K562 (cell line): ENCODE measurements around the gene MEA1. TPM values are rescaled to one million over a fixed set of nuclear protein-coding genes. Genes with fewer than 3 reads are reported as not detected.

Source experiments
- BRF2 ChIP-seq: IDR thresholded peaks from 3 replicates; pipeline ENCODE4 v1.6.1; 2011; ENCODE audit warnings: borderline replicate concordance, mild to moderate bottlenecking; ENCODE audit not compliant: insufficient read length, insufficient read depth
- CHAMP1 ChIP-seq: fragments of 450-650 bp; IDR thresholded peaks from 2 replicates; pipeline ENCODE4 v1.6.1; 2016; ENCODE audit warnings: mild to moderate bottlenecking
- EP300 ChIP-seq: IDR thresholded peaks from 2 replicates; pipeline ENCODE4 v1.6.1; 2012; ENCODE audit warnings: low read length, improper control_type of control experiment
- ETV5 ChIP-seq: sonication (generic); formaldehyde crosslinking; IDR thresholded peaks from 2 replicates; pipeline ENCODE4 v1.4.0; 2020; ENCODE audit warnings: low read depth, mild to moderate bottlenecking, missing genetic modification reagents
- FIP1L1 ChIP-seq: fragments of 200-400 bp; formaldehyde crosslinking; IDR thresholded peaks from 2 replicates; pipeline ENCODE4 v1.6.1; 2018; ENCODE audit warnings: mild to moderate bottlenecking, low read depth, low read length; ENCODE audit not compliant: poor library complexity, severe bottlenecking
- GATAD2A ChIP-seq: fragments of 450-650 bp; IDR thresholded peaks from 2 replicates; pipeline ENCODE4 v1.6.1; 2017
- MYC ChIP-seq, 2 experiments: fragments of 250-450 bp in 1 of 2; sonication (Bioruptor Pico) in 1 of 2; IDR thresholded peaks; 2 replicates each; pipeline versions ENCODE4 v1.5.1 to v1.6.1; 2012 to 2021; ENCODE audit warnings: low read depth in 2 of 2, borderline replicate concordance in 1 of 2, improper control_type of control experiment in 1 of 2, low read length in 1 of 2, mild to moderate bottlenecking in 1 of 2, moderate library complexity in 1 of 2
- NFXL1 ChIP-seq: fragments of 450-650 bp; formaldehyde crosslinking; IDR thresholded peaks from 2 replicates; pipeline ENCODE4 v1.4.0; 2021; ENCODE audit warnings: mild to moderate bottlenecking
- PHF20 ChIP-seq: fragments of 450-650 bp; IDR thresholded peaks from 2 replicates; pipeline ENCODE4 v1.6.1; 2018; ENCODE audit not compliant: partially characterized antibody
- PHF8 ChIP-seq: fragments of 200-600 bp; sonication (generic); IDR thresholded peaks from 2 replicates; pipeline ENCODE4 v1.6.1; 2012; ENCODE audit warnings: mixed run types, mild to moderate bottlenecking, inconsistent platforms, low read length, moderate library complexity, borderline replicate concordance
- RBFOX2 ChIP-seq: fragments of 200-400 bp; formaldehyde crosslinking; IDR thresholded peaks from 2 replicates; pipeline ENCODE4 v1.6.1; 2017; ENCODE audit warnings: low read depth, mild to moderate bottlenecking, low read length, moderate library complexity
- SIN3A ChIP-seq, 2 experiments: fragments of 150-350 bp in 1 of 2; IDR thresholded peaks; 2 replicates each; pipeline ENCODE4 v1.6.1; 2011 to 2016; ENCODE audit warnings: borderline replicate concordance in 2 of 2, low read depth in 2 of 2, low read length in 2 of 2, mild to moderate bottlenecking in 2 of 2, moderate library complexity in 2 of 2; ENCODE audit not compliant: control insufficient read depth in 1 of 2
- SMARCA4 ChIP-seq: fragments of 450-650 bp; IDR thresholded peaks from 2 replicates; pipeline ENCODE4 v1.6.1; 2016
- ZBED1 ChIP-seq: IDR thresholded peaks from 2 replicates; pipeline ENCODE4 v1.6.1; 2014
- ZKSCAN1 ChIP-seq: fragments of 150-350 bp; IDR thresholded peaks from 2 replicates; pipeline ENCODE4 v1.6.1; 2016; ENCODE audit warnings: low read depth, low read length
- ZNF395 ChIP-seq: fragments of 200-800 bp; sonication (Bioruptor generic); IDR thresholded peaks from 2 replicates; pipeline ENCODE4 v1.6.1; 2017; ENCODE audit warnings: missing genetic modification characterization, missing compliant biosample characterization
- ZNF431 ChIP-seq: sonication (generic); formaldehyde crosslinking; IDR thresholded peaks from 2 replicates; pipeline ENCODE4 v1.8.0; 2022; ENCODE audit warnings: mild to moderate bottlenecking, missing genetic modification reagents
- ZNF512 ChIP-seq: IDR thresholded peaks from 2 replicates; pipeline ENCODE4 v1.6.1; 2016; ENCODE audit warnings: missing genetic modification characterization, missing compliant biosample characterization
- ZNF586 ChIP-seq: fragments of 450-650 bp; formaldehyde crosslinking; conservative IDR thresholded peaks from 2 replicates; pipeline ENCODE4 v1.4.0; 2020; ENCODE audit warnings: mild to moderate bottlenecking, moderate library complexity
- ZNF830 ChIP-seq: fragments of 250-450 bp; sonication (Bioruptor Pico); IDR thresholded peaks from 2 replicates; pipeline ENCODE4 v1.5.0; 2021; ENCODE audit warnings: mild to moderate bottlenecking
- ZSCAN32 ChIP-seq: fragments of 450-650 bp; formaldehyde crosslinking; IDR thresholded peaks from 2 replicates; pipeline ENCODE4 v1.4.0; 2020; ENCODE audit warnings: mild to moderate bottlenecking, moderate library complexity
- polyA plus RNA-seq, 8 experiments: library from polyadenylated mRNA; depleted of rRNA in 4 of 8; stranded (reverse) in 5 of 8; unstranded in 3 of 8; fragments of >200 nt; fragmentation: Nextera tagmentation in 2 of 8; fragmentation: Illumina TruSeq in 1 of 8; extraction: Ambion mirVana in 2 of 8; extraction: Trizol in 1 of 8; gene quantifications; 2 replicates each; pipeline versions ENCODE4 v1.2.1 to v1.2.3, GENCODE V29; 2011 to 2014; ENCODE audit warnings: inconsistent platforms in 1 of 8, missing spikeins in 1 of 8
- total RNA-seq, 7 experiments: library from RNA; depleted of rRNA in 6 of 7; stranded (reverse); fragments of >200 nt in 6 of 7; fragmentation: Illumina TruSeq in 2 of 7; extraction: Trizol in 2 of 7; gene quantifications; 2 replicates each; pipeline versions ENCODE4 v1.2.1 to v1.2.3, GENCODE V29; 2011 to 2021; ENCODE audit warnings: low replicate concordance in 1 of 7
- TF ChIP-seq, protein P1 (sequence below): sonication (generic); IDR thresholded peaks from 2 replicates; pipeline ENCODE4 v1.6.1; 2016

The MEA1 gene
- total and polyA plus RNA-seq, 9 of the 15 experiments (the other 6 are each of a cell fraction or from before 2014, with no cell fraction given) = 86.8 to 210 (median 152) TPM

DNA sequence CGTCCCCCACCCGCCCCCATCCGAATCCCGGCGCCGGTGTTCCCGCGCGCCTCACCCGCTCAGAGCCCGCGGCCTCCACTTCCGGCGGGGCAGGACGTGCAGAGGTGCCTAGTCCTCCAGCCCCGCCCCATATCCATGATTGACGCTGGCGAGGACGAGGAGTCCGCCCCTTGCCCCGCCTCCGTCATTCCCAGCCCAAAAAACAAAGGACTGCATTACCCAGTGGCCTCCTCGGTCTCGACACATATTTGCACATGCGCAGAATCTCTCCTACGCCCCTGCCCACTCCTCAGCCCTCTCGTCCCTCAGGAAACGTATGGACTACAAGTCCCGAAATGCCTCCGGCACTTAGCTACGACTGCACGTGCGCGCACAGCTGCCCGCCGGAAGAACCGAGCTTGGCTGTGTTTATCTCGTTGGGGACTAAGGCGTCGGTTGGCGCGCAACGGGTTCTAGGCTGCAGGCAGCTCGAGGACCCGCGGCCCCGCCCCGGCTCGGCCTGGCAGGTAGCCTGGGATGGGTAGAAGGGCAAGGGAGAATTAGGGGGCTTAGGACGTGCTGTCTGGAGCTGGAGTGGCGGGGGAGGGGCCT lies at the start of gene MEA1, which contains the start of gene KLHDC3 (continued):
- TF ChIP-seq, protein P1, sequence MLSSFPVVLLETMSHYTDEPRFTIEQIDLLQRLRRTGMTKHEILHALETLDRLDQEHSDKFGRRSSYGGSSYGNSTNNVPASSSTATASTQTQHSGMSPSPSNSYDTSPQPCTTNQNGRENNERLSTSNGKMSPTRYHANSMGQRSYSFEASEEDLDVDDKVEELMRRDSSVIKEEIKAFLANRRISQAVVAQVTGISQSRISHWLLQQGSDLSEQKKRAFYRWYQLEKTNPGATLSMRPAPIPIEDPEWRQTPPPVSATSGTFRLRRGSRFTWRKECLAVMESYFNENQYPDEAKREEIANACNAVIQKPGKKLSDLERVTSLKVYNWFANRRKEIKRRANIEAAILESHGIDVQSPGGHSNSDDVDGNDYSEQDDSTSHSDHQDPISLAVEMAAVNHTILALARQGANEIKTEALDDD = peak; percentile 39; the same call in 1 of the 2 replicates
- TF ChIP-seq NFXL1 (CRISPR knock-in tag) = no peak
- no peak for TF ChIP-seq ZNF586 (CRISPR knock-in tag)
- no peak for TF ChIP-seq ZNF830 (CRISPR knock-in tag)
- no peak for TF ChIP-seq EP300
- TF ChIP-seq RBFOX2 = peak; percentile 88
- TF ChIP-seq ZKSCAN1 = no peak
- TF ChIP-seq MYC (IDR thresholded peaks at IDR 0.05; ENCODE audit: low read depth, low read length) = peak; percentile 95
- no peak for TF ChIP-seq MYC (CRISPR knock-in tag; IDR thresholded peaks at IDR 0.05; ENCODE audit: borderline replicate concordance, low read depth)
- no peak for TF ChIP-seq FIP1L1
- peak; percentile 83 for TF ChIP-seq ETV5
- TF ChIP-seq ZNF395 (CRISPR knock-in tag) = no peak
- no peak for TF ChIP-seq ZSCAN32
- peak; percentile 58; the same call in 1 of the 2 replicates for TF ChIP-seq PHF8
- no peak for TF ChIP-seq ZBED1
- no peak for TF ChIP-seq SMARCA4
- TF ChIP-seq GATAD2A = no peak
- peak; percentile 24 for TF ChIP-seq PHF20
- no peak for TF ChIP-seq ZNF512 (tag)
- TF ChIP-seq SIN3A (IDR thresholded peaks at IDR 0.05; ENCODE audit: borderline replicate concordance in 2 of 2, control insufficient read depth in 1 of 2, low read depth in 2 of 2, low read length in 2 of 2) = peak; percentile 92 to 96
- no peak for TF ChIP-seq CHAMP1
- TF ChIP-seq BRF2 = no peak
- no peak for TF ChIP-seq ZNF431 (CRISPR knock-in tag)
